Activated CD4-positive, alpha-beta T cell treated with anti-CD3 and anti-CD28 coated beads, Interleukin-2, amount 10 ng/mL, durations not matched to agents 7 days and 5 days (primary cell): ENCODE results near the gene GADD45GIP1. TPM values are rescaled to one million over a fixed set of nuclear protein-coding genes. Genes with fewer than 3 reads are reported as not detected.

ENCODE experiments used
- CTCF ChIA-PET: fragments of 350-600 bp; sonication (Branson Sonifier 250); formaldehyde crosslinking; loops from one replicate; lab custom pipeline; 2021; ENCODE audit warnings: antibody characterized with exemption; lab: Charles Lee
- POLR2A ChIA-PET: fragments of 350-600 bp; sonication (Branson Sonifier 250); formaldehyde crosslinking; loops from one replicate; lab custom pipeline; 2021; ENCODE audit warnings: antibody characterized with exemption; lab: Charles Lee
- DNase-seq: peaks from one replicate; pipeline ENCODE4 v3.0.0-alpha.2; 2020
- H3K27ac Mint-ChIP-seq: one replicate; pipeline ENCODE4 v1.8.0; 2021; ENCODE audit warnings: mild to moderate bottlenecking, moderate library complexity, mixed read lengths
- H3K27me3 Mint-ChIP-seq: one replicate; pipeline ENCODE4 v1.8.0; 2021; ENCODE audit warnings: mixed read lengths
- H3K36me3 Mint-ChIP-seq: one replicate; pipeline ENCODE4 v1.8.0; 2021; ENCODE audit warnings: low read depth, mixed read lengths
- H3K4me1 Mint-ChIP-seq: one replicate; pipeline ENCODE4 v1.8.0; 2021; ENCODE audit warnings: mixed read lengths
- H3K4me3 Mint-ChIP-seq: one replicate; pipeline ENCODE4 v1.8.0; 2021; ENCODE audit warnings: mild to moderate bottlenecking, moderate library complexity, mixed read lengths
- H3K9me3 Mint-ChIP-seq: one replicate; pipeline ENCODE4 v1.8.0; 2021; ENCODE audit warnings: mixed read lengths
- total RNA-seq, 2 experiments: library from RNA; stranded (reverse); gene quantifications; one replicate each; pipeline ENCODE4 v1.2.3, GENCODE V29; 2021

Gene GADD45GIP1
- total RNA-seq, 2 experiments from 2014 or later, result 14.9 to 16.5 TPM

DNA sequence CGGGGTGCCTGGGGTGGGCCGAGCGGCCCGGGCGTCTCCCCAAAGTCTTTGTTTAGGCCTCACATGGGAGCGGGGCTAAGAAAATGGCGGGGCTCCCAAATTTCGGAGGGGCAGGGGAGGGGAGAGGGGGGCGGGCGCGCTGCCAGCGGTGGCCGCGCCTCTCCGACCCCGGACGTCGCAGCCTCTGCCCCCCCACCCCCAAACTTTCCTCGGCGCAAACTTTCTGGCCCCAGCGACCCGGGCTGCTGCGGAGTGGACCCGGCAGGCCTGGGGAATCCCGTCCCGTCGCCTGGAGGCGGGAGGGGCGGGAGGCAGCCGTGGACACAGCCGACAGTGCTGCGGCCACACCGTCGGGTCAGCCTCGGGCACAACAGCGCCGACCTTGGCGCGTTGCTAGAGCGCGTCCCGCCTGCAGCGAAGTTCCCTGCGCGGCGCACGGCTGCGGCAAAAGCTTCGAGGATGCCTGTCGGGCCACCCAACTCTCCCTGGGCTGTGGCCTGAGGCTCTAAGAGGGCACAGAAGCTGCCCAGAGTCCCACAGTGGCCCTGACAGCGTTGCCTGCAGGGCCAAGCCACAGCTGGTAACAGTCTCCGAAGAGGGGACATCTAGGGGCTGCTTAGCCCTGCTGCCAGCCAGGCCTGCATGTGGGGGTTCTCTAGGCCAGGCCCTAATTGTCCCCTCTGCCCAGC lies 39.5 kb upstream of the GADD45GIP1 start:
- Mint-ChIP-seq H3K36me3 (peaks cover 3% of the 10 kb centered on the region), H3K9me3 (no peaks in the 10 kb centered on the region), H3K27ac (no peak overlapping the region), H3K27me3 (peaks cover 31% of the 10 kb centered on the region), H3K4me1 (peaks cover 7% of the 10 kb centered on the region), H3K4me3 (peak overlapping the region; percentile 38)
- ChIA-PET CTCF (interaction anchor here (1.0 kb wide), 1 partner anchor 9 kb away, joined by 3 read pairs; no protein-coding TSS in a partner anchor), POLR2A (no interaction called here)
- no peak for DNase-seq

DNA sequence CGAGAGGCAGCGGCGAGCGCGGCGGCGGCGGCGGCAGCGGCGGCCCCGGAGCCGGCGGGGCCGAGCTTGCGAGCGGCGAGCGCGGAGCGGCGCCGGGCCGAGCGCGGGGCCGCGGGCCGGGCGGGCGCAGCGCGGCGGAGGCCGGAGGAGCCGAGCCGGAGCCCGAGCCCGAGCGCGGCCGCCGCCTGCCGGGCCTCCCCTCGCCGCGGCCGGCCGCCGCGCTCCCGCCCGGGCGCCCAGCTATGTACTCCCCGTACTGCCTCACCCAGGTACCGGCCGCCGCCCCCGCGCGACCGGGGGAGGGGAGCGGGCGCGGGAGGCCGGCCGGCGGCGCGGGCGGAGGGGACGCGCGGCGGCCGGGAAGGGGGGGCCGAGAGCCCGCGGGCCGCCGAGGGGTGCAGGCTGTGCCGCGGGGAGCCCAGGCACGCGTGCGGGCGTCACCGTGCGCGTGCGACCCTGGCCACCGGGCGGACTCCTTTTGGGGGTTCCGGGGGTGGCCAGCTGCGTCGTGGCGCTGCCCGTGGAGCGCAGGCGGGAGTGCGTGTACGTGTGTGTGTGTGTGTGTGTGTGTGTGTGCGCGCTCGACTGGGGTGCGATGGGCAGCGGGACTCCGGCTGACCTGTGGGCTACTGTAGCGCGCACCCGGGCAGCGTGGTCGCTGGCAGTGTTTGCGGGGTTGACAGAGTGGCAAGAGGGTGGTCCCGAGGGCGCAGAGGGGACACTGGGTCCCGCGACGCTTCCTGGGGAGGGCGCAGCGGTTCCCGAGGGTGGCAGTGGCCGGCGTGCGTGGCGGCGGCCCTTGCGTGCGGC lies 38.8 kb upstream of the GADD45GIP1 start:
- DNase-seq, result no peak
- peak overlapping the region; percentile 52 for H3K4me3 Mint-ChIP-seq
- CTCF ChIA-PET, result interaction anchor here (0.5 kb wide), 1 partner anchor 1557 kb away, joined by 3 read pairs; no protein-coding TSS in a partner anchor
- no peaks in the 10 kb centered on the region for H3K9me3 Mint-ChIP-seq
- POLR2A ChIA-PET, result no interaction called here
- peaks cover 31% of the 10 kb centered on the region for H3K27me3 Mint-ChIP-seq
- H3K27ac Mint-ChIP-seq, result no peak overlapping the region
- H3K4me1 Mint-ChIP-seq, result peaks cover 7% of the 10 kb centered on the region
- H3K36me3 Mint-ChIP-seq, result peaks cover 3% of the 10 kb centered on the region

DNA sequence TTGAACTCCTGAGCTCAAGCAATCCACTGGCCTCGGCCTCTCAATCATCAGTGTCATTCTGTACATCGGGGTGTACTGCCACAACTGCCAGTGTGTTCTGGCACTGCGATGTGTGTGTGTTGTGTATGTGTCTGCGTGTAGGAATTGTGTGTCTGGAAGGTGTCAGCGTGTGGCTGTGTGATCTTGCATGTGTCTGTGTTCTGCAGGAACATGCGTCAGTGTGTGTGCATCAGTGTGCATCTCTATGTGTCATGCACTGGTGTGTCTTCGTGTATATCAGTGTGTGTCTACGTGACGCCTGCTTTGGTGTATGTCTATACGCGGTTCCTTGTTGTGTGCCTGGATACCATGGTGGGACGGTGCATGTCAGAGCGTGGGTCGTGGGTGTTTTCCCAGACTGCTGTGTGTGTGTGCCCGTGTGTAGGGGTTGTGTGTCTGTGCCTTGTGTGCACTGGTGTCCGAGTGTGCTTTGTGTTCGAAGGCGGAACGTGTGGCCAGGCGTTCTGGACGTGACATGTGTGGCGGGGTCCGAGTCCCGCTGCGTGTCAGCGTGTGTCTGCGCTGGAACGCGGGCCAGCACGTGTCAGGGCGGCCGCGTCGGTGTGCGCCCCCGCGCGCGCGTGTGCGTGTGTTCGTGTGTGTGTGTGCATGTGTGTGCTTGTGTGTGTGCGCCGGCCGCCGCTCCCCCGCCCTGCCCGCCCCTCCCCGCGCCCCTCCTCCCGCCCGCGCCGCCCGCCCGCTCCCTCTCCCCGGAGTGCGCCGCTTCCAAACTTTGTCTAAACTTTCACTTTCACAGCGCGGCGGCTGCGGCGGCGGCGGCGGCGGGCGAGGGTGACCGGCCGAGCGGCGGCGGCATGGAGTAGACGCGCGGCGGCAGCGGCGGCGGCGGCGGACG lies 37.9 kb upstream of the GADD45GIP1 start, which contains the start of gene NFIX:
TSS of gene NFIX (plus strand) at position 775 of the 895 bp plus-strand sequence. CDS start 363 bp downstream, outside the sequence.
- DNase-seq, result peak; percentile 69
- Mint-ChIP-seq H3K4me1 (peaks cover 7% of the 10 kb centered on the region), H3K9me3 (no peaks in the 10 kb centered on the region), H3K4me3 (peak within 1 kb of the TSS; percentile 79), H3K27ac (peak within 1 kb of the TSS; percentile 1), H3K27me3 (peaks cover 28% of the 10 kb centered on the region), H3K36me3 (peaks cover 3% of the 10 kb centered on the region)
- CTCF ChIA-PET, result interaction anchor here (1.9 kb wide), 1 partner anchor 10 kb away, joined by 4 read pairs; no protein-coding TSS in a partner anchor
- POLR2A ChIA-PET, result no interaction called here

DNA sequence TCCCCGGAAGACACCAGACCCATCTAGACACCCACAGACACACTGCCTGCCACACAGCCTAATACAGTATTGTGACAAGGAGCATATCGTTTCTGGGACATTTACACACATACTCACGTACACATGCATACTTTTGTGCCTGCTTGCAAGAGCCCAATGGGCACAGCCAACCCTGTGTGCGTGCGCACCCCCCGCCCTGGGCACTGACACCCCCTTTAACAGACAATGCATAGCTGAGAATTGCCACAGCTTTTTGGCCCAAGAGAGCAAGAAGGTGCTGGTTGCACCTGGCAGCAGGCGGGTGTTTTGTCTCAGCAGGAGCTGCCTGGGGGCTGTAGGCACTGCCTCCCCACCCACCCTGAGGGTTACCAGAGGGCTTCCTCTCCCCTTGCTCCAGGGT lies 36.5 kb upstream of the GADD45GIP1 start:
- DNase-seq, result no peak
- no peaks in the 10 kb centered on the region for H3K9me3 Mint-ChIP-seq
- H3K4me3 Mint-ChIP-seq, result no peak overlapping the region
- H3K36me3 Mint-ChIP-seq, result peaks cover 3% of the 10 kb centered on the region
- peaks cover 28% of the 10 kb centered on the region for H3K27me3 Mint-ChIP-seq
- H3K27ac Mint-ChIP-seq, result no peak overlapping the region
- peaks cover 7% of the 10 kb centered on the region for H3K4me1 Mint-ChIP-seq
- CTCF ChIA-PET, result interaction anchor here (1.5 to 1.9 kb wide), 2 partner anchors 8 to 28 kb away, joined by 4 to 6 read pairs; no protein-coding TSS in a partner anchor
- POLR2A ChIA-PET, result no interaction called here

DNA sequence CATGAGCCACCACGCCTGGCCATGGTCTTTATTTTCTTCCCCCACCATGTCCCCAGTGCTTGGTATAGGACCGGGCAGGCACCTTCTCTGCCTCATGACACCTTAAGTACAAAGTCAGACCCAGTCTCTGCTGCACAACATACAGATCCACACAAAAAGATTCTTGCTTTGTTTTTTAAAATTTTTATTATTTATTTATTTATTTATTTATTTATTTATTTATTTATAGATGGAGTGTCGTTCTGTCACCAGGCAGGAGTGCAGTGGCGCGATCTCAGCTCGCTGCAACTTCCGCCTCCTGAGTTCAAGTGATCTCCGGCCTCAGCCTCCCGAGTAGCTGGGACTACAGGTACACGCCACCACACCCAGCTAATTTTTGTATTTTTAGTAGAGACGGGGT lies 35.7 kb upstream of the GADD45GIP1 start:
- H3K4me3 Mint-ChIP-seq, result no peak overlapping the region
- H3K27me3 Mint-ChIP-seq, result peaks cover 25% of the 10 kb centered on the region
- H3K36me3 Mint-ChIP-seq, result peaks cover 3% of the 10 kb centered on the region
- DNase-seq, result no peak
- H3K4me1 Mint-ChIP-seq, result peaks cover 7% of the 10 kb centered on the region
- CTCF ChIA-PET, result interaction anchor here (1.5 kb wide), 1 partner anchor 27 kb away, joined by 6 read pairs; no protein-coding TSS in a partner anchor
- POLR2A ChIA-PET, result no interaction called here
- no peaks in the 10 kb centered on the region for H3K9me3 Mint-ChIP-seq
- no peak overlapping the region for H3K27ac Mint-ChIP-seq

DNA sequence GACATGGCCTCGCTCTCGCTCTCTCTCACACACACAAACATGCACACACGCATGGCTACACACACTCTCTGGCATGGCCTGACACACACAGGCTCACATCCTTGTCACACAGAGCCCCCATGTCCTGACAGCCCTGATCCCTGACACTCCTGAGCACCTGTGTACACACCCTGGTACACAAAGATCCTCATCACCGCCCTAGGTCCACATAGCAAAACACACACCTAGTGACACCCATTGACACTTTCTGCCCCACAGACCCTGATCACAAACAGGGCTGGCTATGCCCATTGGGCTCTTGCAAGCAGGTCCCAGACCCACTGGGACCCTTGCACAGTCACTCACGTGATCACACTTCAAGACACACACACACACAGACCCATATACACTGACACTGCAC lies 34.3 kb upstream of the GADD45GIP1 start:
- peaks cover 20% of the 10 kb centered on the region for H3K27me3 Mint-ChIP-seq
- H3K4me3 Mint-ChIP-seq, result no peak overlapping the region
- no peak overlapping the region for H3K27ac Mint-ChIP-seq
- peaks cover 3% of the 10 kb centered on the region for H3K36me3 Mint-ChIP-seq
- POLR2A ChIA-PET, result no interaction called here
- no peak for DNase-seq
- peaks cover 7% of the 10 kb centered on the region for H3K4me1 Mint-ChIP-seq
- CTCF ChIA-PET, result no interaction called here
- H3K9me3 Mint-ChIP-seq, result no peaks in the 10 kb centered on the region

DNA sequence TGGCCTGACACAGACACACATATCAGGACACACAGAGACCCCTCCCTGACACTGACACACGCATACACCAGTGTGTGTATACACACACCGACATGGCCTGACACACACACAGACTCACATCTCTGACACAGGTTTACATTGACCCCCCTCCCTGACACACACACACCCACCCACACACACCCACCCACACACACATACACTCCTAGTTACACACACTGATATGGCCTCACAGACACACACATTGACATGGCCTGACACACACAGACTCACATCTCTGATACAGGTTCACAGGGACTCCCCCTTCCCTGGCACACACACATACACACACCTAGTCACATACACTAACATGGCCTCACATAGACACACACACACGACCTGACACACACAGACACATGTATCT lies 33.8 kb upstream of the GADD45GIP1 start:
- DNase-seq, result no peak
- POLR2A ChIA-PET, result no interaction called here
- CTCF ChIA-PET, result no interaction called here
- peaks cover 7% of the 10 kb centered on the region for H3K4me1 Mint-ChIP-seq
- no peaks in the 10 kb centered on the region for H3K9me3 Mint-ChIP-seq
- H3K4me3 Mint-ChIP-seq, result no peak overlapping the region
- H3K27me3 Mint-ChIP-seq, result peaks cover 17% of the 10 kb centered on the region
- no peak overlapping the region for H3K27ac Mint-ChIP-seq
- peaks cover 3% of the 10 kb centered on the region for H3K36me3 Mint-ChIP-seq

DNA sequence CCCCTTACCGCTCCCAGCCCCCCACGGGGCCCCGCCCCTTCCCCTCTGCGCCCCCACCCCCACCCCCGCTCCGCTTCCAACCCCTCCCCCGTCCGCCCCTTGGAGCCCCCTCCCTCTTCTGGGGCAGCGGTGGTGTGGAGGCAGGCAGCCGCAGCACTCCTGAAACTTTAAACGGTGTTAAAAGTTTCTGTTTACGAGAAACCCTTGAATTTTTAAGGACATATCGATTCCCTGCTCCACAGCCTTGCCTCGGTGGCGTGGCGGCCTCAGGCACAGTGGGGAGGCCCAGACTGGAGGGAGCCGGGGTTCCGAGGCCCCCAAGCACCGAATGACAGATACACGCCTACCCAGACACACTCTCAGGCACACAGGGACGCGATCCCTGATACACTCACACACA lies 33.4 kb upstream of the GADD45GIP1 start:
- Mint-ChIP-seq H3K27ac (no peak overlapping the region), H3K9me3 (no peaks in the 10 kb centered on the region), H3K4me1 (peaks cover 7% of the 10 kb centered on the region), H3K36me3 (peaks cover 3% of the 10 kb centered on the region), H3K4me3 (no peak overlapping the region), H3K27me3 (peaks cover 16% of the 10 kb centered on the region)
- no peak for DNase-seq
- CTCF ChIA-PET, result no interaction called here
- POLR2A ChIA-PET, result no interaction called here

DNA sequence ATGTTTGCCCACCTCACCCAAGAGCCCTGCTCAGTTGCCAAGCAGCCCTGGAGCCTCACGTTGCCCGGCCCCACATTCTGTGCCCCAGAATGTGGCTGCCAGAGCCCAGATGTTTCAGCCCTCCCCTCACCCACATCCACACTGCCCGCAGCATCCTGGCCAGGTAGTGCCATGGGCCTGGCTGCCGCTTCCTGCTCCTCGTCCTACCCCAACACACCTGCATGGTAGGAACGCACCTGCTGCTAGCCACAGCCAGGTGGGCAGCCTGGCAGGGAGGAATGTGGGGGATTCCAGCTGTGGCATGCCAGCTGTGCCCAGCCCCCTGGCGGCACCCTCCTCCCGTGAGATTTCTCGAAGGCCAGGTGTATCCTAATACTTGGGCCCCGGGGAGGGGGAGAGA lies 30.8 kb upstream of the GADD45GIP1 start:
- POLR2A ChIA-PET, result no interaction called here
- CTCF ChIA-PET, result no interaction called here
- H3K36me3 Mint-ChIP-seq, result no peaks in the 10 kb centered on the region
- no peak overlapping the region for H3K4me3 Mint-ChIP-seq
- no peaks in the 10 kb centered on the region for H3K27me3 Mint-ChIP-seq
- no peak overlapping the region for H3K27ac Mint-ChIP-seq
- DNase-seq, result no peak
- H3K9me3 Mint-ChIP-seq, result no peaks in the 10 kb centered on the region
- H3K4me1 Mint-ChIP-seq, result no peaks in the 10 kb centered on the region

DNA sequence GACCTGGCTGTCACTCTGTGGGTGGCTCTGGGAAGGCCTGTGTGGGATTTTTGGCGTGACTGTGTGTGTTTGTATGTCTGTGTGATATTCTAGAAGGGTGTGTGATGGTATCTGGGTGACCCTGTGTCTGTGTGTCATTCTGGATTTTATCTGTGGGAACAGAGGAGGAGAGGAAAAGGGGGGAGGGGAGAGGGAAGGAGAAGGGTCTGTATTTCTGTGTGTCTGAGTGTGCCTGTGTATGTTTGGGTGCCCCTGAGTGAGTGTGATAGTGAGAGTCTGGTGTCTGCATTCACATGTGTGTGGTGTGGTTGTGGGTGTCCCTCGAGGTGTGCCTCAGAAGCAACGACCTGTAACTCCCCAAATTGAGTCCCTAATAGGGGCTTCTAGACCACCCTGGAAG lies 30.2 kb upstream of the GADD45GIP1 start:
- H3K4me1 Mint-ChIP-seq, result no peaks in the 10 kb centered on the region
- no peaks in the 10 kb centered on the region for H3K36me3 Mint-ChIP-seq
- H3K9me3 Mint-ChIP-seq, result no peaks in the 10 kb centered on the region
- no peak overlapping the region for H3K4me3 Mint-ChIP-seq
- H3K27me3 Mint-ChIP-seq, result no peaks in the 10 kb centered on the region
- DNase-seq, result no peak
- H3K27ac Mint-ChIP-seq, result no peak overlapping the region
- POLR2A ChIA-PET, result no interaction called here
- CTCF ChIA-PET, result no interaction called here

DNA sequence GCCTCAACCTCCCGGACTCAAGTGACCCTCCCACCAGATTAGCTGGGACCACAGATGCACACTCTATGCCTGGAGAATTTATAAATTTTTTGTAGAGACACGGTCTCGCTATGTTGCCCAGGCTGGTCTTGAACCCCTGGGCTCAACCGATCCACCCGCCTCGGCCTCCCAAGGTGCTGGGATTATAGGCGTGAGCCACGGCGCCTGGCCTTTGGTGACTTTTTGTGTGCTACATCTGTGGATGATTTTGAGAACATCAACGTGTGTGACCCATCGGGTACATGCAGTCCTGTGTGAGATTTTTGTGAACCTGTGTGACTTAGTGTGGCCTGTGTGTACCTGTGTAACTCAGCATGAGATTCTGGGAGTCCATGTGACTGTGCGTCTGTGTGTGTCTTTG lies 29.7 kb upstream of the GADD45GIP1 start:
- no peaks in the 10 kb centered on the region for H3K27me3 Mint-ChIP-seq
- ChIA-PET CTCF (interaction anchor here (2.1 kb wide), 1 partner anchor 74 kb away, joined by 10 read pairs; no protein-coding TSS in a partner anchor), POLR2A (no interaction called here)
- no peaks in the 10 kb centered on the region for H3K9me3 Mint-ChIP-seq
- DNase-seq, result no peak
- H3K4me1 Mint-ChIP-seq, result no peaks in the 10 kb centered on the region
- H3K4me3 Mint-ChIP-seq, result no peak overlapping the region
- no peaks in the 10 kb centered on the region for H3K36me3 Mint-ChIP-seq
- H3K27ac Mint-ChIP-seq, result no peak overlapping the region

DNA sequence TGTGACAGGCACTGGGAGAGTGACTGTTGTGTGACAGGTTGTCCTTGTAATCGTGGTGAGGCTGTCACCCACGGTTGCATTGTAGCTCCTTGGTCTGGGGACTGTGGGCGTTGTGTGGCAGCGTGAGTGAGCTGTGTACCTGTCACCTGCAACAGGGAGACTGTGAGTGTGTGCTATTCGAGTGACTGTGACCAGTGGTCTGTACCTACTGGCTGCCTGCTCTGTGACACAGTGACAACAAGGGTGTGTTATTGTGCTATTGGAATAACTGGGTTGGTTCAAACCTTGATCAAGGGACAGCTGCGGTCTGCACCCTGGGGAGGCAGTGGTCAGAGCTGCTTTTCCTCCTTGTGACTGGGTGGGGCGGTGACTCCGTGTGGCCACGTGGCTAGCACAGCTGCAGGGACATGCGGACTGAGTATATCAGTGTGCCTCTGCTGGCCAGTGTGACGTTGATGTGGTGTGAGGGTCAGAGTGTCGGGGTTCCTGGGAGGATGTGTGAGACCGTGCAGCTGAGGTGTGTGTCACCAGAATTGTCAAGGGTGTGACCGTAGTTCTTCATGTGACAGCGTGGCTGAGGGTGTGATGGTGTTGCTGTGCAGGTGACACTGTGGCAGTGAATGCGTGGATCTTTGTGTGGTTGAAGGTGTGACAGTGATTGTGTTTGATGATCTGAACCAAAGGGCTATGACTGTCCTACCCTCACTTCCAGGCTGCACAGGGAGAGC lies 28.2 kb upstream of the GADD45GIP1 start:
- Mint-ChIP-seq H3K27me3 (no peaks in the 10 kb centered on the region), H3K4me1 (no peaks in the 10 kb centered on the region), H3K36me3 (no peaks in the 10 kb centered on the region), H3K4me3 (no peak overlapping the region), H3K27ac (no peak overlapping the region), H3K9me3 (no peaks in the 10 kb centered on the region)
- CTCF ChIA-PET, result interaction anchor here (0.9 to 2.1 kb wide), 3 partner anchors 9 to 94 kb away, joined by 3 to 10 read pairs (median 4); no protein-coding TSS in a partner anchor
- POLR2A ChIA-PET, result no interaction called here
- DNase-seq, result no peak
